H54 (cell line): ENCODE results near the gene ABLIM2.

Experiments used
- DNase-seq: peaks from one replicate; pipeline ENCODE4 v3.0.0; 2011; ENCODE audit warnings: low spot score, mixed read lengths; ENCODE audit not compliant: insufficient read length
- FAIRE-seq: peaks from 3 replicates; lab custom pipeline; 2011; peaks lifted over from hg19 to GRCh38; lab: Jason Lieb, UNC
- POLR2A ChIP-seq: IDR thresholded peaks from 2 replicates; pipeline ENCODE4 v1.6.1; 2011; ENCODE audit warnings: low read depth, mild to moderate bottlenecking, low read length

ABLIM2 gene

GRCh38 chr4:8039290-8039689 is 119.3 kb downstream of the ABLIM2 start:
- TF ChIP-seq POLR2A, result no peak
- FAIRE-seq (no peak), DNase-seq (no peak)

- no peak for DNase-seq
- FAIRE-seq, result no peak
- no peak for TF ChIP-seq POLR2A
Measured at GRCh38 chr4:8038719-8039251, 119.8 kb downstream of the ABLIM2 start.

- DNase-seq (no peak), FAIRE-seq (no peak)
- TF ChIP-seq POLR2A, result no peak
Measured at GRCh38 chr4:8038083-8038482, 120.5 kb downstream of the ABLIM2 start.

GRCh38 chr4:8037150-8037769 is 121.4 kb downstream of the ABLIM2 start:
- DNase-seq (no peak), FAIRE-seq (no peak)
- TF ChIP-seq POLR2A, result no peak

- TF ChIP-seq POLR2A, result no peak
- no peak for FAIRE-seq
- peak; percentile 63 for DNase-seq
Measured at GRCh38 chr4:8035371-8035780, 123.2 kb downstream of the ABLIM2 start.

GRCh38 chr4:8033829-8034528 is 124.6 kb downstream of the ABLIM2 start:
- no peak for DNase-seq
- no peak for FAIRE-seq
- no peak for TF ChIP-seq POLR2A

- no peak for TF ChIP-seq POLR2A
- DNase-seq (no peak), FAIRE-seq (no peak)
Measured at GRCh38 chr4:8033067-8033755, 125.4 kb downstream of the ABLIM2 start.

GRCh38 chr4:8032381-8032780 is 126.2 kb downstream of the ABLIM2 start:
- FAIRE-seq (no peak), DNase-seq (no peak)
- no peak for TF ChIP-seq POLR2A

GRCh38 chr4:8030121-8030781 is 128.4 kb downstream of the ABLIM2 start:
- TF ChIP-seq POLR2A, result no peak
- DNase-seq, result no peak

GRCh38 chr4:8029689-8030088 is 128.9 kb downstream of the ABLIM2 start:
- FAIRE-seq (no peak), DNase-seq (no peak)
- no peak for TF ChIP-seq POLR2A

More at GRCh38 chr4:8030121-8030781, 128.4 kb downstream of the ABLIM2 start:
- no peak for FAIRE-seq

- DNase-seq (no peak), FAIRE-seq (no peak)
- TF ChIP-seq POLR2A, result no peak
Measured at GRCh38 chr4:8028884-8029568, 129.6 kb downstream of the ABLIM2 start.

- no peak for FAIRE-seq
- DNase-seq, result no peak
- no peak for TF ChIP-seq POLR2A
Measured at GRCh38 chr4:8028368-8028767, 130.2 kb downstream of the ABLIM2 start.

GRCh38 chr4:8026453-8026852 is 132.2 kb downstream of the ABLIM2 start:
- TF ChIP-seq POLR2A, result no peak
- FAIRE-seq, result no peak
- no peak for DNase-seq
